Stimulated activated CD8-positive, alpha-beta memory T cell treated with anti-CD3 and anti-CD28 coated beads, Interleukin-2, amount 100 ng/mL, for 1 hour (primary cell): ENCODE measurements around the gene SCAF11.

Experiments used
- DNase-seq, 2 donors: peaks; one replicate each; pipeline ENCODE4 v3.0.0-alpha.2; 2020; ENCODE audit warnings: low read depth in 2 of 2

The SCAF11 gene

DNA sequence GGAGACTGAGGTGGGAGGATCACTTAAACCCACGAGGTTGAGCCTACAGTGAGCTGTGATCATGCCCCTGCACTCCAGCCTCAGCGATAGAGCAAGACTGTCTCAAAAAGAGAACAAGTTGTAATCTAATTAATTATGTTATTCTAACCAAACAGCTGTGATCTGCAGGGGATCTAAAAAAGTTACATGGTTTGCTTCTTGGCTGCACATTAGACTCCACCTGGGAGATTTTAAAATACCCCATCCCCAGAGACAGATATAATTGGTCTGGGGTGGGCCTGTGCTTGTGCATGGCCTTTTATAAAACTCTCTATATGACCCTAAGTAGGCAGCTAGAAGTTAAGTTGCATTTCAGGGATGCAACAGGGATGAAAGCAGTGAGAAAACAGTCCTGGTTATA, 76.7 kb downstream of the SCAF11 start:
- no peak for DNase-seq

DNA sequence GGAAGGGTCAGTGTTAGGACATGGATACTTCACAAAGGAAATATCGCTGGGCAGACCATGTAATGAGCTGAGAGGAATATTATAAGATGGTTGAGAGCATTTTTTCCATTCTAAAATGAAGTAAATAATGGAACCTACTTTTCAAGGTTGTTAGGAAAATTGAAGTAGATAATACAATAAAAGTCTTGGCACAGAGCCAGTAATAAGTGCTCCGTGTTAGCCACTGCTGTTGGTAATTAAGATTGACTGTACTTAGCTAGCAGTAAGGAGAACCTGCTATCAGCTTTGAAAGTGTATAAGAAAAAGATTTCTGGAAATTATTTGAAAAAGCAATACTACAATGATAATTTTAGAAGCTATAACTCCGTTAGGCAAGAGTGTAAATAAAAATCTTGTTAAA, 77.6 kb downstream of the SCAF11 start:
- DNase-seq, result no peak

DNA sequence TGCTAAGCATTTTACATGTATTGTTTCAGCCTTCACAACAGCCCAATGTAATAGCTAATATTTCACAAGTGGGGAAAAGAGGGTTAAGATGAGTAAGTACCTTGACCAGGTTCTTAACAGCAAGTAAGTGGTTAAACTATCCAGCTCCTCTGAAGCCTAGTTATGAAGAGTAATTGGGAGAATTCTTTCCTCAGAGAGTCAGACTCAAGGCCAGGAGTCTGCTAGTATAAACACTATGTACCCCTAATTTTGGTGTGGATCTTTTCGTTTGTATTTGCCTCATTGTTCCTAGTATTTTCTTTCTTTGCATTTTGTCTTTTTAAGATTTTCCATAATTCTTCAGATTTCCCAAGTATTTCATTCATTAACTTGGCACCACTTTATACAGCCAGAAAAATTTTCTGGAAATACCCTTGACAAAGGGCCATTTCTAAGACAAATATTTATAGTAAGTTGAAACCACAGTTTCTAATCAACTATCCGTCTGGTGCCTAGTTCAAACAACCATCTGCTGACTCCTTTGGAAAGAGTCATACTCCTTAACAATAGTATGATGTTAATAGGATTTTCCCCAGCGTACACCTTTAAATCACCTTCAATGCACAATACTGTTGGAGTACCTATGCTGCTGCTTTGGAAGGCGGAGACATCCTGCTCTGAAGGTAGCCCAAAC, 81.2 kb downstream of the SCAF11 start:
- DNase-seq, result no peak

DNA sequence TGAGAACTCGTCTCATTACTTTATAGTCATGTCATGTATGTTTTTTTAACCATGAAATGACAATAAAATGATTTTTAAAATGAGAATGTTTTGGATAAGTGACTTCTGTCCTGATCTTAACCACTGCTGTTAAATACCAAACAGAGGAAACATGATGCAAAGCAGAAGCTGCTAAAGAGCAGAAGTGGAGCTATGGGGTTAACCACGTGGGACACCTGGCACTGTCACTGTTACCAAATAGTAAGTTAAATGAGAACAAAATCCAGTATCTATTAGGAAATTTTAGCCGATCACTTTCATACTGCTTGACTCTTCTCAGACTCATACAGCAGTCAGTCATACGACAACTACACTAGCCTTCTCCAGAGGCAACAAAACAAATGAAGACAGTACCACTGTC, 82.4 kb downstream of the SCAF11 start:
- DNase-seq, result no peak

DNA sequence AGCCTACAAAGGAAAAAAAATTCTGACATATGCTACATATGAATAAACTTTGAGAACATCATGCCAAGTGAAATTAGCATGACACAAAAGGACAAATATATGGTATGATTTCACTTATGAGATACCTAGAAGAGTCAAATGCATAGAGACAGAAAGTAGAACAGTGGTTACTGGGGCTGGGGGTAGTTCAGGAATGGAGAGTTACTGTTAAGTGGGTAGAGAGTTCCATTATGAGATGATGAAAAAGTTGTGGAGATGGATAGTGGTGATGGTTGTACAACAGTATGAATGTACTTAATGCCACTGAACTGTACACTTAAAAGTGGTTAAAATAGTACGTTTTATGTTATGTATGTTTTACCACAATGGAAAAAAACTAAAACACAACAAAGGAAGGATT, 92.3 kb downstream of the SCAF11 start:
- DNase-seq, result no peak

DNA sequence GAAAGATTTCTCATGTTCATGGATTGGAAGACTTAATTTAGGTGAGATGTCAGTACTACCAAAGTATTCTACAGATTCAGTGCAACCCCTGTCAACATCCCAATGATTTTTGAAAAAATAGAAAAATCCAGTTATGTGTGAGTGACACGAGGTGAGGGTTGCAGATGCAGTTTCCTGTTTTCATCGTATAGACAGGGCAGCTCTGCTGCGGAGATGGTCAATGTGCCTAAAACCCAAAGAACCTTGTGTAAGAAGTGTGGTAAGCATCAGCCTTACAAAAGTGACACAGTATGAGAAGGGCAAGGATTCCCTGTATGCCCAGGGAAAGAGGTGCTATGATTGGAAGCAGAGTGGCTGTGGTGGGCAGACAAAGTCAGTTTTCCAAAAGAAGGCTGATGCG, 94.4 kb downstream of the SCAF11 start:
- DNase-seq, result no peak

DNA sequence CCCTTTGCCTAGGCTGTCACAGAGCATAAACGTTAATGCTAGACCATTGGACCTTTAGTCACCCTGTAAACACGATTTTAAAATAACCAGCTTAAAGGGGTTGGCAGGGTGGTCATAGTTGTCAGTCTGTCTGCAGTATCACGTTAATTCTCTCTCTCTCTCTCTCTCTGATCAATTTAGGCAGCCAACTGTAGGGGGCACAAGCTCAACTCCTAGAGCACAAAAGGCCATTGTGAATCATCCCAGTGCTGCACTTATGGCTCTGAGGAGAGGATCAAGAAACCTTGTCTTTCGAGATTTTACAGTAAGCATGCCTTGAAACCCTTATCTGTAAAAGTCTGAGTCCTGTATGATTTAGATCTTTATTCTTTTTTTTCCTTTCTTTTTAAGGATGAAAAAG, 97.1 kb downstream of the SCAF11 start:
- DNase-seq, result no peak

DNA sequence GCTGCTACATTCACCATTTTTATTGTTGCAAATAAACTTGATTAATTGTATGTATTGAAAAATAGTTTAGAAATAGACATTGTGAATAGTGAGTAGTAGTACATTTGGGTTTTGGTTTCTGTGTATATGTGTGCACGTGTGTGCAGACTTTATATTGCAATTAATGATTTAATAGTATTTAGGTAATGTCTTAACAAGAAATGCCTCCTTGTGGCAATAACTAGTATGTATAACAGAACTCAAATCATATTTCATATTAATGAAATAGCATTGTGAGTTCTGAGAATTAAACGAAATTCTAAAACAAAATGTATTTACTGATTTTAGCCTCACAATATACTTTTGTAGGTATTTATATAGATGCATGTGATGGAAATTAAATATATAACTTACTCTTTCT, 100.1 kb downstream of the SCAF11 start:
- no peak for DNase-seq

DNA sequence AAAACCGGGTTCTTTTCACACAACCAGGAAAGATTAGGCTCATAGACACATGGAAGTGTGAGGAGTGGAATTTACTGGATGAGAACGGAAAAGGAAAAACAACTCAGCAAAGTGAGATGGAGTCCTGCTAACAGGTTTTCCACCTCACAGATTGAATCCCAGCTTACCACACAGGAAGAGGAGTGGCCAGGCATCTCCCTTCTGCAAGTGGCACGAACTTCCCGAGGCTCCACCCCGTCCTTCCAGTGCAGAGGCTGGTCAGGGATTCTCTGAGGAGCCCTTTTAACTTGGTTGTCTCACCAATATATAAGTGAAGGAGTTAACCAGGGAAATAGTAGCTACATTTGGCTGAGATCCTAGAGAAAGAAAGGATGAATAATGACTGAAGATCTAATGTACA, 102.8 kb downstream of the SCAF11 start:
- no peak for DNase-seq

DNA sequence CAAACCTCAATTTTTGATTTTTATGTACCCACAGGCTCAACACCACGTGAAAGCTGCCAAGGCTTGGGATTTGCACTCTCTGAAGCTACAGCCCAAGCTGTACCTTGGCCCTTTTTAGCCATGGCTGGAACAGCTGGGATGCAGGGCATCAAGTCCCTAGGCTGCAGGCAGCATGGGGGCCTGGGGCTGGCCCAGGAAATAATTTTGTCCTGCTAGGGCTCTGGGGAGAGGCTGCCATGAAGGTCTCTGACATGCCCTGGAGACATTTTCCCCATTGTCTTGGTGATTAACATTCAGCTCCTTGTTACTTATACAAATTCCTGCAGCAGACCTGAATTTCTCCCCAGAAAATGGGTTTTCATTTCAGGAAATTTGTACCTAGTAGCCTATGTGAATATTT, 103.7 kb downstream of the SCAF11 start:
- DNase-seq, result no peak

DNA sequence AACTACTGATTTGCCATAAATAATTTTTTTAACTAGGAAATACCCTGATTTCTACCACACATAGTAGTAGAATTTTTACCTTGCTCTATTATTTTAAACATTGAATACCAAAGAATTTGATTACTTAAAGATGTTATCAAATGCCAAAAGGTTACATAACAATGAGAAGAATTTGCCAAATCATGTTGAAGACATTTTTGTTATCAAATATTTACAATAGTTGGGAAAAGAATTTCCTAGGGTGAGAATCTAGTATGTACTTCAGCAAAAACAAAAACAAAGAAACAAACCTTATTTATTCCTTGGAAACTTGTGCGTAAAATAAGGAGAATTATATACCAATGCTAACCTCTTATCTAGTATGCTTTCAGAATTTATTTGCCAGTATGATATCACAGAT, 107.2 kb downstream of the SCAF11 start:
- DNase-seq, result no peak

DNA sequence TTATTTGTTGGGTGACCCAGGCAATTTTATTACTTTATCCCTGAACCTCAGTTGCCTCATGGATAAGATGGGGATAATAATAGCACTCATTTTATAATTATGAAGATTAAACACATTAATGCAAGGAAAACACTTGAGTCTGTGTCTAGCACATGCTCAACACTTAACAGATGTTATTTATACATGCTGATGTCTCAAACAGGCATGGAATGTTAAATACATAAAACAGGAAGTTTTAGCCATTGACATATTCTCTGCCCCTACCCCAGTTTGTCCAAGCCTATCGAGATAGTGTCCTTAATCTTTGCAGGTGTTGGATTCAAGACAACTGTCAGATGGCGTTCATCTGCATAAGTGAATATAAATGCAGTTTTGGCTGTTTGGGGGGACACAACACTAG, 109.8 kb downstream of the SCAF11 start:
- no peak for DNase-seq

DNA sequence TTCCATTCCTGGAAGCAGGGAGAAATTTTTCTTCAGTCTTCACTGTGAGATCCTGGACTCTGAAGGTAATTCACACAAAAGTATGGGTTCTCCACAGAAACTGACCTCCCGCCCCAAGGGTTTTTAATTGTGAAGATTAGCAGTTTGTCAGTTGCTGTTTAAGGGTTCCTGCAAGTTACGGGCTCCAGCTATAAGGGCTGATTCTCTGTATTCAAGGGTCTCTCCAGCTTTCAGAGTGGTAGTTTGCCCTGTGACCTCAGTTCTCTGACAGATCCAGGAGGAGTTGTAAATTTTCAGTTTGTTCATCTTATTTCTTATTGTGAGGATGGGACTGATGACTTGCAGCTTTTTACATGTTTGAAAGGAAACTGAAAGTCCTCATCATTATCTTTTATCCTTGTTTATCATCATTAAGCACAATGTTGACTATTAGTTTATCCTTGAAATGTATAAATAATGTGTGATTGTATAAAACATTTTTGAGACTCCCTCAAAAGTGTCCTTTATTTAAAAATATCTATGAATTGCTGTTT, 110.9 kb downstream of the SCAF11 start:
- no peak for DNase-seq

DNA sequence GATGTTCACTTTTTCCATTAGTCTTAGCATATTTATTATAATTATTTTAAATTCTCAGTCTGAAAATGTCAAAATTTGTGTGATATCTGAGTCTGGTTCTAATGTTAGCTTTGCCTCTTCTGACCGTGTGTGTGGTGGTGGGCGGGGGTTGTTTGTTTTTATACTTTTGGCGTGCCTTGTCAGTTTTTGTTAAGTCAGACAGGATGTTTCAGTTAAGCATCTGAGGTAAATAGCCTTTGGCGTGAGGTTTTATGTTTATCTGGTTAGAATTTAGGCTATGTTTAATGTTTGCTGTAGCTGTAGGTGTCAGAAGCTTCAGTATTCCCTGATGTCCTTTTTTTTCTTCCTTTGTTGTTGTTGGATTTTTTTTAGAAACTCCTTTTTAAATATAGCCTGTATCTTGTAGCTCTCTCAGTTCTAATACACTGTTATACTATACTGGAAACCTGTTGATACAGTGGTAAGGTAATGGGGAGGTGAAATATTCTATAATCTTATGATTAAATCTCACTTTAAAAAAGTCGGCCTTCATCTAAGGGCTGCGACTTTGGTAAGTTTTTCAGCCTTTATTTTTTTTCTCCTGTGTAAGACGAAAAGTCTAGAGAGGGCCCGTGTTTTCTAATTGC, 111.6 kb downstream of the SCAF11 start:
- DNase-seq, result no peak

DNA sequence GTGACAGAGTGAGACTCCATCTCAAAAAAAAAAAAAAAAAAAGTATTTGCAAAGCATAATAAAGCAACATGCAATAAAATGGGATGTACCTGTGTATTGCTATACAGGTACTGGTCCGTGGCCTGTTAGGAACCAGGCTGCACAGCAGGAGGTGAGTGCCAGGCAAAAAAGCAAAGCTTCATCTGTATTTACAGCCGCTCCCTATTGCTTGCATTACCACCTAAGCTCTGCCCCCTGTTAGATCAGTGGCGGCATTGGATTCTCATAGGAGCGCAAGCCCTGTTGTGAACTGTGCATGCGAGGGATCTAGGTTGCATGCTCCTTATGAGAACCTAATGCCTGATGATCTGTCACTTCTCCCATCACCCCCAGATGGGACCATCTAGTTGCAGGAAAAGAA, 113.3 kb downstream of the SCAF11 start:
- no peak for DNase-seq

DNA sequence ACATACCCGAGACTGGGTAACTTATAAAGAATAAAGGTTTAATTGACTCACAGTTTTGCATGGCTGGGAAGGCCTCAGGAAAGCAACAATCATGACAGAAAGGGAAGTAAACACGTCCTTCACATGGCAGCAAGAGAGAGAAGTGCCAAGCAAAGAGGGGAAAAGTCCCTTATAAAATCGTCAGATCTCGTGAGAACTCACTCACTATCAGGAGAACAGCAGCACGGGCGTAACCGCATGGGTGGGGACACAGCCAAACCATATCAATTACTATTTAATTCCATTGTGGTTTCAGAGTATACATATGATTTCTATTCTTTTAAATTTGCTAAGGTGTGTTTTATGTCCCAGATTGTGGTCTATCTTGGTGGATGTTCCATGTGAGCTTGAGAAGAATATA, 117.9 kb downstream of the SCAF11 start:
- DNase-seq, result no peak
